AG10803 (cell line): ENCODE data around the gene CCR1.

Experiments used
- DNase-seq: peaks from one replicate; pipeline ENCODE4 v3.0.0; 2010; ENCODE audit warnings: low read depth
- H3K4me3 ChIP-seq: 2 replicates; pipeline ENCODE4 v1.5.1; 2011; ENCODE audit warnings: mild to moderate bottlenecking, low read length, control low read depth
- CTCF ChIP-seq: conservative IDR thresholded peaks from 2 replicates; pipeline ENCODE4 v1.5.1; 2011; ENCODE audit warnings: mild to moderate bottlenecking, low read length, control low read depth, inconsistent platforms

The CCR1 gene

DNA sequence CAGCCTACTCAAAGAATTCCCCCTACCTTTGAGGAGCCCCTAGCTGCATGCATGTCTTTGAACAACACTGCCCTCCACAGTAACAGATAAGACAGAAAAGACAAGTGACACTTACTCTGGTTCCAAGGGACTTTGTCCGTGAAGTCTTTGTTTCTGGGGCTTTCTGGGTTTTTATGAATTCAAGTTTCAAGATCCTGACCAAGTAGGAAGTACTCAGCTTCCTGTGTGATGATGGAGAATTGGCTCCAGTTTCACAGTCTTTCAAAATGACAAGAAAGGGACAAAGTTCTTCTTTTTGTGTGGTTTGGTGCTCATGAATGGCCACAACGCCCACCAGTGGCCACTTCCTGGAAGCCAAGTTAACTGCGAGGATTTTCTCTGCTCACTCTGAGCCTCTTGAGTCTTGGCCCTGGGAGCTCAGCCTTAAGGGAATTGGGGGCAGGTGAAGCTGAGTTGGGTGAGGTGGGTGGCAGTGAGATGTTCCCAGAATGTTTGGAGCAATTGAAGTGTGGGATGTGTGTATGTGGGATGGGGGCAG, at the start of gene CCR1:
CCR1 (minus strand) TSS at position 147 of the 538 bp plus-strand sequence. CDS start 4,000 bp downstream, outside the sequence.
- peak; percentile 61 for TF ChIP-seq CTCF
- H3K4me3 ChIP-seq = no peak within 1 kb of the TSS
- peak; percentile 43 for DNase-seq

- TF ChIP-seq CTCF = no peak
- no peak overlapping the region for H3K4me3 ChIP-seq
- no peak for DNase-seq
Measured at GRCh38 chr3:46252980-46253379, 44.9 kb upstream of the CCR1 start.

GRCh38 chr3:46245146-46245545, 37.0 kb upstream of the CCR1 start:
- H3K4me3 ChIP-seq = no peak overlapping the region
- DNase-seq = no peak
- no peak for TF ChIP-seq CTCF

- no peak overlapping the region for H3K4me3 ChIP-seq
- TF ChIP-seq CTCF = no peak
- DNase-seq = no peak
Measured at GRCh38 chr3:46243560-46243959, 35.4 kb upstream of the CCR1 start.

- no peak for DNase-seq
- no peak for TF ChIP-seq CTCF
- H3K4me3 ChIP-seq = no peak within 1 kb of the TSS
Measured at GRCh38 chr3:46242120-46242519, 34.0 kb upstream of the CCR1 start, which contains the start of gene CCR3. Gene CCR3, plus strand, starts transcription at chr3:46242460. Its CDS starts 22,699 bp downstream, at chr3:46265159.

GRCh38 chr3:46239952-46240351, 31.8 kb upstream of the CCR1 start:
- DNase-seq = no peak
- no peak for TF ChIP-seq CTCF
- no peak overlapping the region for H3K4me3 ChIP-seq

DNA sequence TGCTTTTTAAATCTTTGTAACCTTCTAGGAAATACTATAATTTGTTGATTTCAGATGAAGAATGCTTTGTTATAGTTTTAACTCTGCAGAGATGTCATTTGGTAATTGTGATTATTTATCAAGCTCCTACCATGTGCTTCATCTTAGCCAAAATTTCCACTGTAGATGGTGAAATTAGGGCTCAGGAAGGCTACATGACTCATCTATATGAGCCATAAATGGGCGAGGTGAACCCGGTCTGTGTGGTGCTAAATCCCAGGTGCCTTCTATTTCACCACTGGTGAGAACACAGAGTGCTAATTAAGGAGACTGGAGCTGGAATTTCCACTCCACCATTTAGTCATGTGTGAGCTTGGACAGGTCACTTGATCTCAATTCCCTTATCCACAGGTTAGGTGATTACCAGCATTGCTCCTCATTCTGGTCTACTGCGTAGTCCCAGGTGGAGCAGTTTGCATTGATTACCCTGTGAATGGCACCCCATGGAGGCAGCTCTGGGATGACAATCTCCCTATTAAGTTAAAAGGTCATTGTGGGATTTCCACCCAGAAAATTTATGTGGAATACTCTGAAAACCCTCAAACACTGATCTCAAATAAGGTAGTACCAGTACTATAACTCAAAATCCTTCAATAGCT, 31.3 kb upstream of the CCR1 start:
- no peak for DNase-seq
- H3K4me3 ChIP-seq = no peak overlapping the region
- TF ChIP-seq CTCF = no peak
